HG03565 (cell line): Measurements from ENCODE around the gene WBP4.
"Not testable (repeated sequence)": the region's sequence is repeated elsewhere in the genome, so short reads cannot be mapped to it uniquely, and the experiment has no call there.

Experiments
- ATAC-seq: cut with Tn5 transposase; IDR thresholded peaks from one replicate; pipeline ENCODE4 v1.9.1; 2021; ENCODE audit warnings: mild to moderate bottlenecking, moderate library complexity; ENCODE audit not compliant: unreplicated experiment

Gene WBP4, protein sequence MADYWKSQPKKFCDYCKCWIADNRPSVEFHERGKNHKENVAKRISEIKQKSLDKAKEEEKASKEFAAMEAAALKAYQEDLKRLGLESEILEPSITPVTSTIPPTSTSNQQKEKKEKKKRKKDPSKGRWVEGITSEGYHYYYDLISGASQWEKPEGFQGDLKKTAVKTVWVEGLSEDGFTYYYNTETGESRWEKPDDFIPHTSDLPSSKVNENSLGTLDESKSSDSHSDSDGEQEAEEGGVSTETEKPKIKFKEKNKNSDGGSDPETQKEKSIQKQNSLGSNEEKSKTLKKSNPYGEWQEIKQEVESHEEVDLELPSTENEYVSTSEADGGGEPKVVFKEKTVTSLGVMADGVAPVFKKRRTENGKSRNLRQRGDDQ

DNA sequence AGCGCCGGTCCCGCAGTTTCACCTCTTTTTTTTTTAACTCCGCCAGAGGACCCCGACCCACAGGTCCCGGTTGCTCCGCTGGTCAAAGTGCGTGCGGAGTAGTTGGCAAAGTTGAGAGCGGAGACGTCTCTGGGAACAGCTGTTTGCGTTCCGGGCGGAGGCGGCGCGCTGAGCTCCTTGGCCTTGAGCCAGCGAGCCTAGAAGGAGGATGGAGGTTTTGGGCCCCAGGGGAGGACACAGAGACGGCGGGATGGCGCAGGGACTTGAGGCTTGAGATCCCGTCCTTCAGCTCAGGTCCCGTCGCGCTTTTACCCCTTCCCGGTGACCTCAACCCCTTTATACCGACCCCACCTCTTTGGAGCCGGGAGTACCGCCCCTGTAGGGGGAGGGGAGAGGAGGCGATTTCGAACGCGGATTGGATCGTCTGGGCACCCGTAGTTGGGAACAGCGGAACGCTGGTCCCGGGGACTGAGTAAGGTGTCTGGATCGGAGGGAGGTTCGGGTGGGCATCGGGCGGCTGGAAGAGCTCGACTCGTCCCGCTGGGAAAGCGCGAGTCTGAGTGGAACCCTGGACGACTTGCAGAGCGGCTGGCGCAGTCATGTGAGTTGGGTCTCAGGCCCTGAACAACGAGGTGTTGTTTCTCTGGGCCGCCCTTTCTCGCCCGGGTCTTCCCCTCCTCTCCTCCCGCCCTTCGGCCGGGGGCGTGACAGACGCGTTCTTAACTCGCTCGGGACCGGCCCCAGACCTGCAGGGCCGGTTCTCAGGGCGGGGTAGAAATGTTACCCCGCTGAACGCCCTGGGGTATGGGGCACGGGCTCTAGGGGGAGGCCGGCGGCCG, at the start of gene WBP4:
WBP4 (plus strand) TSS at position 435 of the 839 bp plus-strand sequence; CDS start at position 600, 165 bp downstream.
- ATAC-seq, result peak; percentile 65

DNA sequence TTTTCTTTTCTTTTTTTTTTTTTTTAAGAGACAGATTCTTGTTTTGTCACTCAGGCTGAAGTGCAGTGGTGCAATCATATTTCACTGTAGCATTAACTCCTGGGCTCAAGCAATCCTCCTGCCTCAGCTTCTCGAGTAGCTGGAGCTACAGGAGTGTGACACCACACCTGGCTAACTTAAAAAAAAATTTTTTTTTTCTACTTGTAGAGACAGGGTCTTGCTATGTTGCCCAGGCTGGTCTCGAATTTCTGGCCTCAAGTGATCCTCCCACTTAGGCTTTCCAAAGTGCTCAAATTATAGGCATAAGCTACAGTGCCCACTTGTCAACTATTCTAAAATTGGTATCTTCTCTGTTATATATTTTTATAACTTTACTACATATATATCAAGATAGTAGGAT, 48.8 kb upstream of the WBP4 start:
- no peak for ATAC-seq

DNA sequence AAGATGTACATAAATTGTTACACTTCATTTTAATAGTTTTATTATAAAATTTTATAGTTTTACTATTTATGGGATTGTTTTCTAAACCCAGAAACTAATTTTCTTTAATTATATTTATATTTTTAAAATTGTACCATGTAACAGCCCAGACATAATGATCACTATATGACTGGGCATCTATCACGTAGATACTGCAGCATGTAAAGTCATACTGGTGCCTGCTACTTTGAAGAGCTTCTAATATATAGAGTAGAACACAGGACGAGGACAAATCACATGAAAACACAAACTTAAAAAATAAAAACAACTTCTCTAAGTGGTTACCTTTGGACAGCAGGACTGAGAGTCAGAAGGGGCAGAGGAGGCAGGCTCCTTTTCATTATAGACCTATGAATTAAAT, 47.5 kb upstream of the WBP4 start:
- ATAC-seq, result no peak

DNA sequence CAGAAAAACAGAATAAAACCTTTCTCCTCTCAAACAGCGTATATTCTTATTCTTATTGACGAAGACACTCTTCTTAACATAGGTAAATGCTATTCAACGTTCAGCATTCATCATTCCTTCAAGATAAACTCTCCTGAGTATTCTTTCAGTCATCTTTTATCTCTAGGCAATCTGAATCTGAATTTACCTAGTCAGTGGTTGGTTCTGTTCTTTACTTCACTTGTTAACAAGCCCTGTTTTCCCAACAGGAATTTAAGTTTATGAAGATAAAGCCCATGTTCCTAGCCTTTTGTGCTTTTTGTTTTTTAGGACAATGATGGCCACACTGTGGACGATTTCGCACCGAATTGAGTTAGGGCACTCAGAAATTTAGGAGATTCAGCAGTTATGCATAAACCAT, 45.4 kb upstream of the WBP4 start:
- ATAC-seq, result no peak

DNA sequence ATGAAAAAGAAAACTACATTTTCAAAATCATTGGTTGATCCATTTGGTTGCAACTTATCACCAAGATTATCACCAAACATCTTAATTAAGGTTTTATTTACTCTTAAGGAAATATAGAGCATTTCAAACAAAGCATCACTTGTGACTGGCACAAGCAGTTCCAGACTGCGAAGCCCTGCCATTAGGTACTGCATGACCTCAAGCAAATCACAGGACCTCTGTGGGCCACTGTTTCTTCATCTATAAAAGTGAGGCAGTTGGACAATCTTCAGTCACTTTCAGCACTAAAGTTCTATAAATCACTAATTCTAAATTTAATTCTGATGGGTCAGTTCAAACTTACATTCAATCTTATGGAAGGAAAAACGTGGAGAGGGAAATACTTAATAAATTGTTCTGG, 44.1 kb upstream of the WBP4 start:
- ATAC-seq, result no peak

DNA sequence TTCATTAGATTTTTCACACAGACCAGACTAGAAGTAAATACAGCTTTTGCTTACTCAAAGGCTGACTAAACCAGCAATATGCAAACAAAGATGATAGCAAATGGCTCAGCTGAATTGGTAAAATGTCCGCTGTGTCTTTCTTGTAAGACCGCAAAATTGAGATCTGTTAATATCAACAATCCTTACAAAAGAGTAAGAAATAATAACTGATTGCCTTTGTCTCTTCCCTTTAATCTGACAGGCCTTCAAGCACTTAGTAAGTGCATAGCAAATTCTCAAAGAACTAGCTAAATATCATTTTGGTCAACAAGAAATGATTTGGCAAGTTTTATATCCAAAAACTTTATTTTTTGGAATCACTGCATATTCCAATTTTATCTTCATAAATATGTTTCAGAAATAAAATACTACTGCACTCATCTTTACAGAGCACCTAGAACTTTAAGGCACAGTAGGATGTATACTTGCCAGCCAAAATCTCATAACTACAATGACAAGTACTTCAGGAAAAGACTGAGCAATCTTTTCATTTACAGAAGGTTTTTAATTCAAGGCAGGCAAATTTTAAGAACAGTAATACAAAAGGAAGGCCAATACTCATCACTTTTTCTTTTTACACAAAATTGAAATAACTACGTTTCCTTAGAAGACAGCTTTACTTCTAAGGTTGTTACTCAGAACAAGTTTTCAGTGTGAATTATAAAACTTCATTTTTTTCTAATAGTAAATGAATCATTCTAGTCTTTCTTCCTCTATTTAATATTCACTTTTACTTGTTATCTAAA, 43.3 kb upstream of the WBP4 start:
- no peak for ATAC-seq

DNA sequence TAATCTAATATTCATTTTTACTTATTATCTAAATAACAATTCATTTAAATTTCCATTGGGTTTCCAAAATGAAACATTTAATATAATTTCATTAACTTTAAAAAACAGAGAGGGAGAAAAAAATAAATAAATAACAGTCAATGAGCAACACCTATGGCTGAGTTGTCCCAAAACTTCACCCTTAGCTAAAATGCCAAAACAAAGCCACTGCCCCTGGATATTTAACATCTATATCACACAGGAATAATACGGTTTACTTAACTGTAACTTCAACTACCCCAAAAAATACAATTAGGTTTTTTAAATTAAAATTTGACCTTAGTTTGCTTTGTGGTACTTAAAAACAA, 42.7 kb upstream of the WBP4 start:
- no peak for ATAC-seq

DNA sequence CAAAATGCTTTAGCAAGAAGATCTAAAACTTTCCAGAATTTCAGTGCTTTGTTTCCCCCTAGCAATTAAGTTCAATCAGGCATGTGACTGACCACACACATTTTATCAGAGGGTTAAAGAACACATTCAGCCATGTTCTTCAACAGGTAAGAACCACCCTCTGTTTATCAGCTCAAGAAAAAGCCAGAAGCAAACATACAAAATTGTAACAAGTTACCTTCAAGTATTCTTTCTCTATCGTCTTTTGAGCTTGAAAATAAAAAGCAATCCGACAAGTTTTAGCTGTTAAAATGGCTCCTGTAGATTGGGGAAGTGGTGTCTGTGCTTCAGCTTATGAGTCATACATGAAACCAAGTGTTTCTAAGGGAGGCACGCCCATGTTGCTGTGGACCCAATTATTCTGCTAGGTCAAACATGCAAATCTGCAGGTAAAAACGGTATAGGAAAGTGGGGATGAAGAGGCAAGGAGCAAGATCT, 42.3 kb upstream of the WBP4 start, which contains the start of gene ELF1:
ELF1 (minus strand) TSS at position 306 of the 477 bp plus-strand sequence. CDS start 37,262 bp downstream, outside the sequence.
- ATAC-seq, result peak; percentile 82

DNA sequence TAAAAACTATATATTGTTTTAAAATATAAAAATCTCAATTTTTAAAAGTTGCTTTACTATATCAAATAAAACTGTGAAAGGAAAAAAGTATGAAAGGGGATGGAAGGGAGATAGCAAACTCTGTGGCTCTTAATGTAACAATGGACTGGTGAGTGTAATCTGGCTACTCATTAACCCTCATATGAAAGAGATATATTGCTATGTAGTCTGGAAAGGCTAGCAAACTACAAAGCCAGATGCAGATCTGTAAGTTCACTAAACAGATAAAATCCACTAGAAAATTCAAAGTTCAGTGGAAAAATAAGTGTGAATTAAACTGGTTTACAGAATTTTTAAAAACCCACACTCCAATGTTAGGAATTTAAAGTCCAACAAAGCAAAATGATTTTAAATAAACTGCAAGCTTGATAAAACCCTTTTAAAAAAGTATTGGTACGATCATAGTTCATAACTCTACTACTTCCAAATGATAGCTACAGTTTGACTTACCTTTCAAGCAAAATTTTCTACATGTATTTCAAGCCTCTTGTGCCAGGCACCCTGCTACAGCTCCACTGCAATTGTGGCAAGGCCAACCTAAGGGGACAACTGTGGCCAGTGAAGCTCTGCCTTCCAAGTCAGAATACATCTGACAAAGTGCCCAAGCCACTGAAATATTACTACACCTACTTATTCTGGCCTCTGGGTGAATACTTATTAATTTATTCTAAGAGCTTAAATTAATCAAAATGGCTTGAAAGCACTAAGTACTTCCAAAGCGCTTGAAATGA, 41.5 kb upstream of the WBP4 start:
- ATAC-seq, result no peak

DNA sequence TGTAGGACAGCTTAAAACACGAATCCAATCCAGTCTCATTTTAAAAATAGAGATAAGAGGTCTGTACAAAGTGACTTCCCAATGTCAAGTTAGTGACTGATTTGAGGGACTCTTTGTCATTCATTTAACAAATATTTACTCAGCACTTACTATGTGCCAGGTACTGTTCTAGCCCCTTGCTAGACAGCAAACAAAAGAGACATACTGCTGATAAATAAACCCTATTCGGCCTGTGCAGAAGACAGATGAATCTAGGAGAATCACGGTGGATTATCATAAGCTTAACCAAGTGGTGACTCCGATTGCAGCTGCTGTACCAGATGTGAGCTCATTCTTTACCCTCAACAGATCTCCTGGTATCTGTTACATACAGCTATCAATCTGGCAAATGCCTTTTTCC, 35.8 kb upstream of the WBP4 start:
- ATAC-seq, result no peak

DNA sequence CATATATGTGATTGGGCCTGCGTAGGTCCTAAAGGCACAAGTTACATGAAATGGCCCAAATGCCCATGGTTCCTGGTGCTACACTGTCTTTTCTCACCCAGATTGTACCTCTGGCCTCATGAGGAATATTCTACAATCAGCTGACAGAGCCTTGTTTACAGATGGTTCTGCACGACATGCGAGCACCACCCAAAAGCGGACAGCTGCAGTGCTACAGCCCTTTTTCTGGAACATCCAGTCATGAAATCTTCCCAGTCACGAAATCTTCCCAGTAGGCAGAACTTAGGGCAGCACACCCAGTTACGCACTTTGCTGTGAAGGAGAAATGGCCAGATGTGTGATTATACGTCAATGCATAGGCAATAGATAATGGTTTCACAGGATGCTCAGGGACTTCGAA, 34.5 kb upstream of the WBP4 start:
- ATAC-seq, result no peak

DNA sequence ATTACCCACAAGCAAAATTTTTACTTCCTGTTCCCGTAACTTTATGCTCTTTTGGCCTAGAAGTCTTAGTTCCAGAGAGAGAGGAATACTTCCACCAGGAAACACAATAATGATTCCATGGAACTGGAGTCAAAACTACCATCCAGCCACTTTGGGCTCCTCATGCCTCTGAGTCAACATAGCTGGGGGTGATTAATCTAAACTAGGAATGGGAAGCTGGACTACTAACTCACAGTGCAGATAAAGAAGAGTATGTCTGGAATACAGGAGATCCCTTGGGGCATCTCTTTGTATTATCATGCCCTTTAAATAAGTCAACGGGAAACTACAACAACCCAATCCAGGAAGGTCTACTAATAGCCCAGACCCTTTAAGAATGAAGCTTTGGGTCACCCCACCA, 33.3 kb upstream of the WBP4 start:
- no peak for ATAC-seq

DNA sequence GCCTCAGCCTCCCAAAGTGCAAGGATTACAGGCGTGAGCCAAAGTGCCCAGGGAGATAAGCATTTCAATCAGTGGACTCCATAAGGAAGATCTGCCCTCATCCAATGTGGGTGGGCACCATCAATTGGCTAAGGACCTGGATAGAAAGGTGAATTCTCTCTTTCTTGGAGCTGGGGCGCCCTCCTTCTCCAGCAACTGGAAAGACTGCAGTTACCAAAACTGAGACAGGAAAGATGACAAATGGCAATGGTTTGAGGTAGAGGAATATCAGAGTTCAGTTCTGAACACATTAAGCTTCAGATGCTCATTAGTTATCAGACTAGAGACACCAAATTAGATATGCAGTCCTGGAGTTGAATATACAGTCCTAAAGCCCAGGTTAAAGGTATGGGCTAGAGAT, 31.7 kb upstream of the WBP4 start:
- ATAC-seq, result no peak

DNA sequence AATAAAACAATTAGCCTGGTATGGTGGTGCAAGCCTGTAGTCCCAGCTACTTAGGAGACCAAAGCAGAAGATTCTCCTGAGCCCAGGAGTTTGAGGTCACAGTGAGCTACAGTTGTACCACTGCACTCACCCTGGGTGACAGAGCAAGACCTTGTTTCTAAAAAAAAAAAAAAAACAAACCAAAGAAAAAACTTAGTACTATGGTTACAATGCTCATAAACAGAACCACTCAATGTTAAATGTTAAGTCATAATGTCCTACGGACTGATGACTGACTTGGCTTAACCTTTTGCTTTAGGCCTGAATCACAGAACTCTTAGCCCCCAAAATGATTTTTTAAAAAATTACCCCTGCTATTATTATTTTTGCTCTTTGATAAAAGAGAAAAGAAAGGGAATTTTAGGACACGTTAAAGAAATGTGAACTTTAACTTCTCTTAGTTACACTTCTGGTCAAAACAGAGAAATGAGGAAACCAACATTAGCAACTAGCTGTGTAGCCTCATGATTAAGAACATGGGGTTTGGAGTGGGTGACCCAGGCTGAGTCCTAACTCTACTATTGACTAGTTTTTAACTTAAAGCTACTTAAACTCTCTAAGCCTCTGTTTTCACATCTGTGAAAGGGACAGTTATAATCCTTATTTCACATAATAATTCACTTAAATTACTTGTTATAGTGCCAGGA, 28.5 kb upstream of the WBP4 start:
- ATAC-seq, result no peak

DNA sequence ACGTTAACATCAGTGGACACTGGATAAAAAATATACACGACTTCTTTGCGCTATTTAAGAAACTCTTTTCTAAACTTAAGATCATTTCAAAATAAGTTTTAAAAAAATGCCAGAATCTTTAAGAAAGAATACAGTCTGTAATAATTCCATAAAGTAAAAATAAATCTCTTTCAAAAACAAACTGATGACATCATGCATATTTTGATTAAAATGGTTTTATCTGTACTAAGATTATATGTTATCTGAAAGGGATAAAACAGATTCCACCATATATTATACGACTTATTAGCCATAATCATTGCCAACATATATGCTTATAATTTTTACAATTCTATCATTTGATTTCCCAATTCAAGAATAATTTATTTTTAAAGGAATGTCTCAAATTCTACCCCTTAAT, 26.9 kb upstream of the WBP4 start:
- no peak for ATAC-seq

DNA sequence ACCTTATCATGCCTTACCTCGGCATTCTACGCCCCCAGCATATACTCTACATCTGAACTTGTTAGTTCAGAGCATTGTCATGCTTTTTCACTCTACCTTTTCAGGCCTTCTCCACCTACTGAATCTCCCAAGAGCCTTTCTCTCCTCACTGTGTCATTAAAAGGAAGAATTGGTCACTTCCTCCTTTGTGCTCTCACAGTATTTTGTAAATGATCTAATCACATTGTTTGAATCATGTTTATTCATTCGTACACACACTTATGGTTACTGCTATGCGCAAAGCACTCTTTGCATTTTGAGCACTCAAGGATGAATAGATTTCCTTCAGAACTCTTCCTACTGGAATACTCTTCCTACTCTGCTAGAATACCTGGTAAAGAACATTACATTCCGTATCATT, 26.4 kb upstream of the WBP4 start:
- no peak for ATAC-seq

DNA sequence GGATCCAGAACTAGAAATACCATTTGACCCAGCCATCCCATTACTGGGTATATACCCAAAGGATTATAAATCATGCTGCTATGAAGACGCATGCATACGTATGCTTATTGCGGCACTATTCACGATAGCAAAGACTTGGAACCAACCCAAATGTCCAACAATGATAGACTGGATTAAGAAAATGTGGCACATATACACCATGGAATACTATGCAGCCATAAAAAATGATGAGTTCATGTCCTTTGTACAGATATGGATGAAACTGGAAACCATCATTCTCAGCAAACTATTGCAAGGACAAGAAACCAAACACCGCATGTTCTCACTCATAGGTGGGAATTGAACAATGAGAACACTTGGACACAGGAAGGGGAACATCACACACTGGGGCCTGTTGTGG, 24.8 kb upstream of the WBP4 start:
- not testable (repeated sequence) for ATAC-seq

DNA sequence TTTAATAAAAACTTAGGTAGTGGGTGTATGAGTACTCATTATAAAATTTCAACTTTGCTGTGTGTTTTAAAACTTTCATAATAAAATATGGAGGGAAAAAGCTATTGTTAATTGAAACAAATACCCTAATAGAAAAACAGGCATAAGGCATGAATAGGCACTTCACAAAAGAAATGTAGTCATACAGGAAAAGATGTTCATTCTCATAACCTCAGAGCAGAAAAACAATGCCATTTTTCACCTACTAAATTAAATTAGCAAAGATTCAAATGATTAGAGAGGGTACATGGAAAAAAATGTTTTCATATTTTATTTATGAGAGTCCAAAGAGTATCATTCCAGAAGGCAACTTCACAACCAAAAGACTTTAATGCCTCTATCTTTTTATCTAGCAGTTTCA, 21.6 kb upstream of the WBP4 start:
- ATAC-seq, result no peak

DNA sequence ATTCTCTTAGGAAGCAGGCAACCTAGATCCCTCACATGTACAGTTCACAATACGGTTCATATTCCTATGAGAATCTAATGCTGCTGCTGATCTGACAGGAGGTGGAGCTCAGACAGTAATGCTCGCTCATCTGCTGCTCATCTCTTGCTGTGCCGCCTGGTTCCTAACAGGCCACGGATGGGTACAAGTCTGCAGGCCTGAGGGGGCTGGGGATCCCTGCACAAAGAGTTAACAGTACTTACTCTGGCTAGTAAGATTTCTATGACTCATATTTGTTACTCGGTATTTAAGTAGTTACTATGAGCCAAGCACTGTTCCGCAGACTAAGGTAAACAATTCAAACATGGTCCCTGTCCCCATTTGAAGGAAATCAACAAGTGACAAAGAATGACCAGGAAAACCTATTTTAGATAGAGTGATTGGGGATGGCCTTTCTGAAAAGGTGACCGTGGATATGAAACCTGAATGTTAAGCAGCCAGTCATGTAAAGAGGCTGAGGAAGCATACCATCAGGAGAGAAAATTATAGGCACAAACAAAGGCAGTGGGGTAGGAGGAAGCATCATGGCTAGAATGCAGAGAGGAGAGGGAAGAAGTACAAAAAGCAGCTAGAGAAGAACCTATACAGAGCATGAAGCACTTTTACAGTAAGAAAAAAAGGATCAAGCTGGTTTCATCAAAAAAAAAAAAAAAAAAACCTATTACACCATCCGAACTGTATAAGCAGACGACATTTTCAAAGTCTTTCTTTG, 20.6 kb upstream of the WBP4 start:
- ATAC-seq, result no peak
